ENCODE data around the gene PTPRZ1.

The PTPRZ1 gene

DNA sequence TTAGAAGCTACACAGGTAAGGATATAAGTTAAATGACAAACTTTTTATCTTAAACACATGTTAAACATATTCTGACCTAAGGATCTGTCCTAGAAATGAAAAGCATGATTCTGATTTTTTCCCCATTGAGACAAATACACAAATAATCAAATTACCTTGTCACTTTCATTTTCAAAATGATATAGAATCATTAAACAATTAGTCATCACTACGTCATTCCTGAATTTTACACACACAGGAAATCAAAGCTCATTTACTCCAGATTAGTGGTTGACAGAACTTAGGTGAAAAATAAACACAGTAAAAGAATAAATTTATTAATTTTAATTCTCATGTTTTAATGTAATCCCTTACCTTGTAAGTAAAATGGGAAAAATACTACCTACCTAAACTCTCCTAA lies 182.1 kb downstream of the PTPRZ1 start:
- no peak for DNase-seq
- no peak for ATAC-seq

DNA sequence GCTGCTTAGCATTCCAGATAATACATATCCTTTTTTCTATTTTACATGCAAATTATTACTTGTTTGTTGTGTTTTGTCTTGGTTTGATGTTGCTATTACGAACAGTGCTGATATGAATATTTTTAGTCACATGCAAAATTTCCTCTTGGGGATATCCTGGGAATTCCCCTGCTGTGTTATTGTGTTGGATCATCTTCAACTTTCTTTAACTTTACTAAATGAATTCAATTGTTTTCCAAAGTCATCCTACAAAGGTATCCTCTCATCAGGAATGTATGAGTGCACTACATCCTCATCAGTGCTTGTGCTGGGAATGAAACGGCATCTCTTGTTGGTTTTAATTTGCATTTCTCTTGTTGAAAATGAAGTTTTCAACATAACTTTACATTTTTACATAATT lies 184.0 kb downstream of the PTPRZ1 start:
- no peak for ATAC-seq
- no peak for DNase-seq

DNA sequence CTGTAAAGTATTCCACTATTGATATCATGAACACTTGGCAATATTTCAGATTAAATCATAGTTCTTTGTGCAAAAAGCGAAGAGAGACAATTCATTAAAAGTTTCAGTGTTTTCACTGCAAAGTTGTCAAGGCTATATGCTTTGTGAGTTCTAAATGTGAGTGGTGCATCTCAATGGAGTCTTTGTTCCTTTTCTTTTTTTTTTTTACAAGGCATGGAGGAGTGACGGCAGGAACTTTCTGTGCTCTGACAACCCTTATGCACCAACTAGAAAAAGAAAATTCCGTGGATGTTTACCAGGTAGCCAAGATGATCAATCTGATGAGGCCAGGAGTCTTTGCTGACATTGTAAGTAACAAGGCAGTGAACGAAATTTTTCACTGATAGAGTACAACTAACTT lies 186.6 kb downstream of the PTPRZ1 start:
- DNase-seq = no peak
- no peak for ATAC-seq

DNA sequence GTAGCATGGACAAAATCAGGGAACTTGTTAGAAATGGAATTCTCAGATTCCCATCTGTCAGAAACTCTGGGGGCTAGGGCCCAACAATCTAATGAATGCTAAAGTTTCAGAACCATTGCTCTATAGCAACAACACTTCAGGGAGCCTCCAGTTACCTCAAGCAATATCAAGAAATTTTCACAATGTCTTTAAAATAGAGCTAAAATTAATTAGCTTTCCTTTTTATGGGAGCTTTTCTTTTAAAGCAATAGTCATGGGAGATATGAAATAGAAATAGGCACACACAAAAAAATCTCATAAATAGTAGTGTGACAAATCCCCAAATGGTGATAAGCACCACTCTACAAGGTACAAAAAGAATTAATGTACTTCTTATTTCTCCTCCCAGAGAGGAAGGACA lies 190.2 kb downstream of the PTPRZ1 start:
- ATAC-seq = no peak
- DNase-seq = no peak

DNA sequence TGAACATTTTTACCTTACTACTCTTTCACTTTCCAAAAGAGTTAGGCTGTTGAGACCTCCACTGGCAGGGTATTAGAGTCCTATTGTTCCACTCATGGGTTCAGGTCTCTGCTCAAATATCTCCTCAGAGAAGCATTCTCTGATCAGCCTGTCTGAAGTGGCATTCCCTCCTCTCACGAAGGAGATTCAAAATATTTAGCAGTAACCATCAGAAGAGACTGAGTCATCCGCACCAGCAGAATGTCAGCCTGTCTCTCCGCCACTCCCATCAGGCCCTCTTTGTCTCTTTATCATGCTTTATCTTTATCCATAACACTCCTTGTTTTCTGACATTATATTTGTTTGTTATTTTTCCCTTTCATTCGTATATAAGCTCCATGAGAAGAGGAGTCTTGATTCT lies 192.0 kb downstream of the PTPRZ1 start:
- ATAC-seq (no peak), DNase-seq (no peak)

DNA sequence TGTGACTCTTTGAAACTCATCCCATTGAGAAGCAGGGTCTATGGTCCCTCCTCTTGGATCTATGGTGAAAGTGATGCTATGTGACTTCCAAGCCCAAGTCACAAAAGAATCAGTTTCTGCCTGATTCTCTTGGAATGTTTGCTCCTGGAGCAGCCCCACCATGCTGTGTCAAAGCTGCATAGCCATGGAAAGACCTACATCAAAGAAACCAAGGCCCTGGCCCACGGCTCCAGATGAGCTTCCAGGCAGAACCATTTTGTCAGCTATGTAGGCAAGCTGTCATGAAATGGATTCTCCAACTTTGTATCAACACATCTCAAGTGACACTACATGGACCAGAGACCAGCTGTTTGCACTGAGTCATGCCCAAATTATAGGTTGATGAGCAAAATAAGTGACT lies 194.1 kb downstream of the PTPRZ1 start:
- no peak for DNase-seq
- no peak for ATAC-seq

DNA sequence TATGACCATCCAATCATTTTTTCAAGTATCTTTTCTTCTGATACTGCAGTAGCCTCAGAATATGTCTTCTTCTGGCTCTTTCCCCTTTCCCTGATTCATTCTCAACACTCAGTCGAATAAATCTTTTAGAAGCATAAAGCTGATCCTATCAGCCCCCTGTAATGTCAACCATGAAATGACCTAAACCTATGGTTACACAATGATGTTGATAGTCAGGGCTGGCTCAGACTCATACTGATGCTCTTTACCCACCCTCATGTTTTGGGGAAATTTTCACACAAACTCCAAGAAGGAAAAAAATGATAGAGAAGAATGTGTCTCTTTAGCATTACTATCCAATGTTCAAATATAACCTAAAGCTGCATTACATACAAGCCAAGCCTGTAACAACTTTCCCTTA lies 195.1 kb downstream of the PTPRZ1 start:
- no peak for ATAC-seq
- DNase-seq = no peak

DNA sequence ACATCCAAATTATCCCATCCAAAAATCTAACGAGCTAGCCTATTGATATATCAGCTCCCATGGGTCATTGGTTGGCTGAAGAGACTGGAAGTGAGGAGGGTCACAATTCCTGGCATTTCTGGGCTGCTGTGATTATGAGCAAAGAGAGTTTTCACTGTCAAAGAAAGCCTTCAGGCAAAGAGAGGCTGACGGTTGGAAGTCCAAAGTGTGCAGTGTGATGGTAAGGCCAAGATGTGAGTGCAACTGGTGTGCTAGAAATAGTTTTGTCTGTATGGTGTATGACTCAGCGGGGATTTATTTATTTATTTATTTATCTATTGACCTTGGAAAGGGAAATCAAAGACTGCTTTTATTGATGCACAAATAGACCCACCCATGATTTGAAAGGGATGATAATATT lies 196.0 kb downstream of the PTPRZ1 start:
- no peak for DNase-seq
- no peak for ATAC-seq

DNA sequence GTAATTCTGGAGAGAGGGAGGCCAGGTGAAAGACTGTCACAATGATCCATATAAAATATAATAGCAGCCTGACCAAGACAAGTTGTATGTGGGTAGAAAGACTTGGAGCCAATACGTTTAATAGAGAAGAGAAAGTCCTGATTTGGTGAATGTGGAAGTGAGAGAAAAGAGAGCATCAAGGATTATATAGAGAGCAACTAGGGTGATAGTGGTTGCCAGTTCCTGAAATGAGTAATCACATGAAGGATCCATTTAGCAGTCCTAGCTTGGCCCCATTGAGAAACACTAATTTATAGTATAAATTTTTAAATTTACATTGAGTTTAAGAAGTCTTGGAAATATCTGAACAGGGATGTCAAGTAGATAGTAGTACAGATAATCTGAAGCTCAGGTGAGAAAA lies 197.1 kb downstream of the PTPRZ1 start:
- ATAC-seq (no peak), DNase-seq (no peak)

DNA sequence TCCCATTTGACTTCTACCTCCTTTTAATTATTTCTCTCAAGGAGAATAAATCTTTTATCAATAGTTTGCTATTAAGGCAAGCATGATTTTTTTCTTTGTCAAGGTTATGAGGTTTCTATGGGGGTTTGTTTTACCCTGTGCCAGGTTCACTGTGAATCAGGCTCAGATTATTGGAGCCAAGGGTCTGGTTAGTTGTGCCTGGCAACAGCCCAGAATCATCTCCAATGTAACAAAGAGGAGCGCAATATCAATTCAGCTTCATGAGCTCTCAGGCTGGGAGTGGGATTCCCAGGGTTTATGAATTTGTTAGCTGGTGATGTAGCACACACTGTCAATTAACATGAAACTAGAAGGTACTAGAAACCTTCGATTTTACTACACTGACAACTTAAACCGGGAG lies 197.9 kb downstream of the PTPRZ1 start:
- ATAC-seq (no peak), DNase-seq (no peak)

DNA sequence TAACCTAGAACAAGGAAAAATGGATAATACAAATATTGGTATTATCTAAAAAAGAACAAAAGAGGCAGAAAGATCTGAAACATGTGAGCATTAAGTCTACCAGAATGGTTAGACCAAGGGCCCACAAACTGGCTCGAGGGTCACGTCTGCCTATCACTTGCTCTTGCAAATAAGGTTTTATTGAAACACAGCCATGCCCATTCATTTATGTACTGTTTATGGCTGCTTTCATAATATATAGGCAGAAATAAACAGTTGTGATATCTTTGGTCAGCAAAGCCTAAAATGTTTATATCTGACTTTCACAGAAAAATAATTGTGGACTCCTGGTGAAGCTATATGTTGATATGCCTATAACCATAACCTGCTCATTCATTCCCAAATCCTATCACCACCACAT lies 199.3 kb downstream of the PTPRZ1 start:
- ATAC-seq (no peak), DNase-seq (no peak)

DNA sequence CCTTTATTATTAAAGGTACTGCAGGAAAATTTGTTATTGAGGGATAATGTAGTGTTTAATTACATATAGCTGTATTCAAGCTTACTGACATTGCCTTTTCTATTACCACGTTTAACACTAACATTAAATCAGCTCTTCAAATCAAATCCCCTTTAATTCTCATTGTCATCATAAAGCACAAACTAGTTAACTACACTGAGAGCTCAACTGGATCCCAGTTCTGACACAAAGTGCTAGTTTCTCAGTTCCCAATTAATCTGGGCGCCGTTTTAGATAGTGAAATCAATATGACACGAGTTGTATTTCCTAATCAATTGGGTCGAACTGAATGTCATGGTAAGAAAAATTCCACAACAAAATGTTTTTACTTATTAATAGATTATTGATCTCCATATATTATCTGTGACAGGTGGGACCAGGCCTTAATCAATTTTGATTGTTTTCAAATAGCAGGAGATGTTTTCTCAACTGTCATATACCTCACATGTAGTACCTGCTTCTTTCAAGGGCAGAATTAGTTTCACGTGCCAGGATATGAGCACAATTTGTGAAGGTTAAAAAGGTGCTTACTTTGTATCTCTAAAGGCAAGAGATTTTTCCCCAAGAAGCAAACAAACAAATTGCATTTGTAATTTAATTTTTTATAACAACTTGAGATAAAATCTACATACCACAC lies 200.1 kb downstream of the PTPRZ1 start:
- no peak for DNase-seq
- ATAC-seq = no peak

DNA sequence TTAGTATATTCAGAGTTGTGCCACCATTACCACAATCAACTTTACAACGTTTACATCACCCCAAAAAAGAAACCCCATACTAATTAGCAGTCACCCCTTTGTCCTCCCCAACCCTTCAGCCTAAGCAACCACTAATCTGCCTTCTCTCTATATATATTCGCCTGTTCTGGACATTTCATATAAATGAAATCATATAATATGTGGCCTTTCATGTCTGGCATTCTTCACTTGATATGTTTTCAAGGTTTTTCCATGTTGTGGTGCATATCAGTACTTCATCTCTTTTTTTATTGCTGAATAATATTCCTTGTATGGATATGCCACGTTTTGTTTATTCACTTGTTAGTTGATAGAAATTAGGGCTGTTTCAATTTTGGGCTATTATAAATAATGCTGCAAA lies 200.7 kb downstream of the PTPRZ1 start:
- ATAC-seq = no peak
- no peak for DNase-seq

DNA sequence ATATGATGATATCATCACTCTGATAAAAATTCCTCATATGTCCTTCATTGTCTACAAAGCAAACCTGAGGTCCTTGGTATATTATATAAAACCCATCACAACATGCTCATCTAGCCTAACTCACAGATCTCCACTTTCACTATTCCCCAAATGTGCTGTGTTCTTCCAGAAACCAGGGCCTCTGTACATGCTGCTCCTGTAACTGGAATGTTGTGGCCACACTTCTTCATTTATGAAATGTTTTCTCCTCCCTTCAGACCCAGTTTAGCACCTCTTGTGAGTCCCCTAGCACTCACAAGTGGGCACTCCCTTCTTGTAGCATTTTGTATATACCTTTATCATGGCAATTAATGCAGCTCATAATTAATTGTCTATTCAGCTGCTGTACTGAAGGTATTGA lies 209.2 kb downstream of the PTPRZ1 start:
- DNase-seq (no peak), ATAC-seq (no peak)

DNA sequence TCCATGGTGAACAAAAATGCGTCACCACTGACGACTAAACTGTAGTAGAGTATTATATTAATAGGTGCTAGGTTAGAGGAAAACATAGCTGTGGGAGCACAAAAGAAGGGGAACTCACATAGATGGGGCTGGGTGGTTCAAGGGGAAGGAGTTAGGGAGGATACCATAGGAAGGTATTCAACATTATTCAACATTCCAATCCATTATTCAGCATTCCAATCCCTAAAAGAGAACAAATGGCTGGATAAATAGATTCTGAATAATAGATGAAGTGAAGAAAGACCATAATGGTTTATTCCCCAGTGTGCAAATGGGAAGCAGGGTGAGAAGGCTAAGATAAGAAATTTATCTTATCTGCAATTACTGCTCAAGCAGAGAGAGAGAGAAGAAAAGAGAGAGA lies 209.7 kb downstream of the PTPRZ1 start:
- ATAC-seq = no peak

DNA sequence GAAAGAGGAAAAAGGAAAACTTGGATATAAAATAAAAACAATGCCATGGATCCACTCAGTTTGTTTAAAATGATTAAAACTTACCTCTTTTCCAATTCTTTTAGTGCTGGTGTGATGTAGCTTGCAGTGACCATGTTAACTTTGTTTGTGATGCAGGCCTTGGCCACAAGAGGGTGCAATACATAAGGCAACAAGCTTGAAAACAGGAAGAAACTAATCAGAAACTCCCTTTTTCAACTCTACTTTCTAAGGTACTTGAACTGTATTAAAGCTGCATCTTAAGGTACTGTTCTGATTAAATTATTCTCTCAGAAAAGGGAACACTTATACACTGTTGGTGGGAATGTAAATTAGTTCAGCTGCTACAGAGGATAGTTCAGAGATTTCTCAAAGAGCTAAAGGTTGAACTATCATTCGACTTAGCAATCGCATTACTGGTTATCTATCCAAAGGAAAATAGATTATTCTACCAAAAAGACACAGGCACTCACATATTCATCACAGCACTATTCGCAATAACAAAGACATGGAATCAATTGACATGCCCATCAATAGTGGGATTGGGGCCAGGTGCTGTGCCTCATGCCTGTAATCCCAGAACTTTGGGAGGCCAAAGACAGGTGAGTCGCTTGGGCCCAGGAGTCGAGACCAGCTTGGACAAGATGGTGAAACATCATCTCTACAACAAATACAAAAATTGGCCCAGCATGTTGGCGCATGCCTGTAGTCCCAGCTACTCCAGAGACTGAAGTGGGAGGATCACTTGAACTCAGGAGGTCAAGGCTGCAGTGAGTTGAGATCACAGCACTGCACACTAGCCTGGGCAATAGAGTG lies 220.2 kb downstream of the PTPRZ1 start:
- ATAC-seq (no peak), DNase-seq (peak; percentile 56)

More for the DNA sequence above, 209.7 kb downstream of the PTPRZ1 start:
- no peak for DNase-seq

DNA sequence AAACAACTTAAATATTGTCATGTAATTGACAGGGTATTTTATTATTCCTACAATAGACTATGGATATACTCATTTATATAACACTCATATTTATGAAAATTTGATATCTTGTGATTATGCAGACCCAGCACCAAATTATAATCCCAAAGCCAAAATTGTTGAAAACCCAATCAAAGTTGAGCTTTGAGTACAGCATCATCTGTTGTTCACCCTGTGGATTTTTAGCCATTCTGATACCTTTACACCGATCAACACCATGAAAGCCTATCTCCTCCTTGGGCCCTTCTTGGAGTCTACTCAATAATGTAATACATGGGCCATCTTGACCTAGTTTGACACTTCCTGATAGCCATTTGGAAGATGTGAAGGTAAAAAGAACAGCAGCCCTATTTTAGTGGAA lies 221.6 kb downstream of the PTPRZ1 start:
- no peak for DNase-seq
- no peak for ATAC-seq

DNA sequence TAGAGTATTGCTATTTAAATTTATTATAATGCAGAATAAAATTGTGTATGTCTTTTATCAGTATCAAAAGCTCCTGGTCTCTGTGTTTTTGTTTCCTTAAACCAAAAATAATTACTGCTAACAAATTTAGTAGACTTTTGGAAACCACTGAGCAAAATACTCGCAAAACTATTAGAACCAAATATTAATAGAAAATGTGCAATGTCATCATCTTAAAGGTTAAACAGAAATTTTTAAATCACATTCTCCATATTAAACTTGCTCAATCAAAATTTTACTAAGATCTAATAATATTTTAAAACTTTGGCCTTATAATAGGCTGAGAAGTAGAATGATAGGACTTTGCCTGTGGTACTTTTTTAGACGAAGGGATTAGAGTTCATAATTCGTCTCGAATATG lies 222.7 kb downstream of the PTPRZ1 start:
- ATAC-seq (no peak), DNase-seq (no peak)

DNA sequence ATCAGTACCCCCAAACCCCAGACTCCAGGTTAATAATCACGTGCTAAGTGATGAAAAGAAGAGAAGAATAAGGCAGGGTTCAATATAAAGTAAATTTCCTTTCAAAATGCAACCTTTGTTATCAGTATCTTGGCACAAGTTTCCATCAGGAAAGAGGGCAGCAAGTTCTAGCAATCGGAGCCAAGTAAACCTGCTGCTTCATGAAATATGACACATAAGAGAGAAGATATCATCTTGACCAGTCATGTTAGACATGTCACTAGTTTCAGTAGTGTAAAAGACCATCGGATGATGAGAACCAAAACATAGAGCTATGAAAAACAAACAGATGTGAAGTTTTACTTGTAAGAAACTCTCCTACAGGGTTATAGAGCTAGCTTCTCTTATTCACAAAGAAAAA lies 227.1 kb downstream of the PTPRZ1 start:
- DNase-seq (no peak), ATAC-seq (no peak)

DNA sequence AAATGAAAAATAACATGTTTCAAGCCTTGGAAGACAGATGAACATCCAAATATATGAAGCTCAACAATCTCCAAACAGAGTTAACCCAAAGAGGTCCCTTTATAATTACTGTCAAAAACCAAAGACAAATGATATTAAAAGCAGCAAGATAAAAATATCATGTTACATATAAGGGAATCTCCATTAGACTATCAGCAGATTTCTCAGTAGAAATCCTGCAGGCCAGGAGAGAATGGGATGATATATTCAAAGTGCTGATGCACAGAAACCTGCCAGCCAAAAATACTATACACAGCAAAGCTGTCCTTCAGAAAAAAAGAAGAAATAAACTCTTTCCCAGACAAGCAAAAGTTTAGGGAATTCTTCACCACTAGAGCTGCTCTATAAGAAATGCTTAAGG lies 230.1 kb downstream of the PTPRZ1 start:
- no peak for ATAC-seq
- no peak for DNase-seq

Measured in stimulated activated naive CD8-positive, alpha-beta T cell treated with anti-CD3 and anti-CD28 coated beads, Interleukin-15, Interleukin-2, amounts not matched to agents 100 U/mL and 50 U/mL, for 24 hours (primary cell).